Midbrain (tissue), 1 donor: ENCODE measurements around the gene DIP2C.

ENCODE experiments used
- DNase-seq: peaks from one replicate; lab custom pipeline; 2025; lab: John Stamatoyannopoulos, UW

The DIP2C gene

DNA sequence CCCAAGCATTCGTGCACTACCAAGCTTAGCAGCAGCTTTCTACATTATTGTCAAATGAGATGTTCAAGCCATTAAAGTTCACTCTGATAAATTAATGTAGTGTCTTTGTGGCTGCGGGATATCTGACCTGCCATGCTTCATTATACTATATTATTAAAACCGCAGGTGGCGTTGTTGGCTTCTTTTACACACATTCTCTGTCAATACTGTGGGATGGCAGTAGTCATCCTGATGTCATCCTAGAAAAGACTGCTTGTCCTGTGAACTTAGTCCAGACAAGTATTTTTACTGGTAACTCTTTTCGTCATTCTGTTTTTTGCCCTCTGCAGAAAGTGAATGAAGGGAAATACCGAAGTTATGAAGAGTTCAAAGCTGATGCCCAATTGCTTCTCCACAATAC is 450.4 kb downstream of the DIP2C start:
- no peak for DNase-seq

DNA sequence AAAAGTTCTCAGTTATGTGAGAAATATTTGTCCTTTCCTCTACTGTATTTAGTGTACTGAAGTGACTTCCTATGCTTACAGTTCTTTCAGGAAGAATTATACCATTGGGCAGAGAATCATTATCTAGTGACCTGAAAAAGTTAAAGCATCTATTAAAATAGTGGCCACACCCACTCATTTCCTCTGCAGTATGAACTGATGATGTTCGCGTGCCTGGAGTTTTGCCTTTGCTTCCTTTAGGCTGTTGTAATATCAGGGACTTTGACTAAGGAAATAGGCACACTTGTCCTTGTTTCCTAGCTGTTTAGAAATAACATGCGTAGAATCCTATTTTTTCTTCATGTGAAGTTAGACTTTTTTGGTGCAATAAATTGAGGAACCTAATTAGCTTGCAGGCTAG is 453.6 kb downstream of the DIP2C start:
- no peak for DNase-seq

DNA sequence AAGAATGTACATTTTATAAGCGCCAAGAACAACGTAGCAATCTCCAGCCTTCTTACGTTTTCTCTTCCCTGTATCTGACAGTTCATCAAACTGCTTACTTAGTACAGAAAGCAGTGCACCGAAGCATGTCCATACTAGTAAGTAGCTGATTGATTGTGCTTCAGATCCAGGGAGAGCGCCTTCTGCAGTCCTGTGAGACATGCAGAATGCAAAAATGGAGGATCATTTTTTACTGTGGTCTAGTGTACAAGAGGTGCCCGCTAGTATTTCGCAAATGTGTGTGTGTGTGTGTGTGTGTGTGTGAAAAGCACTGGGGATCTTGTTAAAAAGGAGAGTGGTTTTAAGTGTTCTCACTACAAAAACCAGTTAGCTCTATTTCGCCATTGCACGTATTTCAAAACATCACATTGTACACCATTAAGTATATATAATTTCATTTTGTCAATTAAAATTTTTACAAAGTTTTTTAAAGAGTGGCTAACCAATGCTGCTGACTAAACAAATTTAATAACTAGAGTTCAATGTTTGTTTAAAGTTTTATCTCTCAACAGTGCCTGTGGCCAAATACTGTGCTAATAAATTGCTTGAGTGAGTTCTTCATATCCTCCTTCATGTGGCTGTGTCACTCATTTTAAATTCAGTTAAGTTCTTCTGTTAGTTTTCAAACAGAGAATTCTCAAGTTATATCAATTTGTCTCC is 454.6 kb downstream of the DIP2C start:
- DNase-seq = no peak

DNA sequence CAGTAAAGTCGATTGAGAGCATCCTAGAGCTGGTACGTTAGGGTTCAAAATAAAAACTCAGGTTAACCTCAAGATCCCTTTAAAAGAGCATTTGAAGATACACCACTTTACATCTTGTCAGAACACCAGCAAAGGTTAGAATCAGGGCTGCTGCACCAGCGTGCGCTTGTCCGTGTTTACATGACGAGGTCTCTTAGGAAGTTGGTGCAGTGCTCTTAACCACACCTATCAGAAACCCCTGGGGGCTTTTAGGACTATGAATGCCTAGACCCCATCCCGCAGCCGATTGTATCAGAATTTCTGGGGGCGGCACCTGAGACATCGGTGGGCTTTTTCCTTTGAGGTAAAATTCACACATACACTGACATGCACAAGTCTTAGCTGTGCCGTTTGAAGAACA is 456.6 kb downstream of the DIP2C start:
- DNase-seq = no peak

DNA sequence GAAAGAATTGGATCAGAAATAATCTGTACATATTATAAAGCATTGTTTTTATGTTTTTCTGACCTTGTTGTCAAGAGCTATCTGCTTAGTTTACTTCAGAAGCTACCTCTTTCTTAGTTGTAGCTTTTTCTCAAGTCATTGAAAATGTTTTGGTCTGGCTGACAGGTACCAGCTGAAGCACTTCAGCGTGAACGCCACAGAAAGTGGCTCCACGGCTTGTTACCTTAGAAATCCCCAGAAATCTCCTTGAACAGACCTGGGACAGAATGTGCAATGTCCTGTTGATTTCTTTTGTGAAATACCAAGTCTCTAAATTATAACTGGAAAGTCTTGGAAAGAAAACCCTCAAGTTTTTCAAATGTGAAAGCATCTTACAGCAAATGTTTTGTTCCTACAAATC is 457.4 kb downstream of the DIP2C start:
- DNase-seq = no peak

DNA sequence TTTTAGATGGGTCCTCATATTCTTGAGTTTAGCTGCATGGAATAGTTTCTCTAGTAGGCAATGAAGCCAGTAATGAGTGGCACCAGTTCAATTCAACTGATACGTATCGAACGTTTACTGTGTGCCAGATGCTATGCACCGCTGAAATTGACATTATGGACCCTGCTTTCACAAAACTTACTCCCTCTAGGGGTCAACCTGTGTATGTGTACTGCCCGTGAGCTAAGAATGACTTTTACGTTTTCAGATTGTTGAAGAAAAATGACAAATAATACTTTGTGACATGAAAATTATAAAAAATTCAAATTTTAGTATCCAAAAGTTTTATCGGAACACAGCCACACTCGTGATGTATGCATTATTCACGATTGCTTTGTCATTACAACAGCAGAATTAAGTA is 458.7 kb downstream of the DIP2C start:
- DNase-seq = no peak

DNA sequence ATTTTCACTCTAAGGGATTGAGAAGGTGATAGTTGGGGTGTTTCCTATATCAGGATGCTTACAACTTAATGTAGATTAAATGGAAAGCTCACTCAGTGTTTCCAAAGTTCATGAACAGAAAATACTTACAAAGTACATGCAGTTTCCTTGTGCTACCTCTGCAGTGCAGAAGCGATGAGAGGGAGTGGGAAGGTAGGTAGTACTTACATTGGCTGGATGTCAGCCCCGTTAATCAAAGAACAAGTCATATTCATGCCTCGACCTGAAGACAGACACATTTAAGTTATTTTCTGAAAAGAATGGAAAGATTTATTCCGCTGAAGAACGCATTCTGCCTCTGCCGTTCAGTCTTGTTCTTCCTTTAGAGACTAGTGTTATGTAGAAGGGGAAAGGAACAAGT is 461.1 kb downstream of the DIP2C start:
- DNase-seq = no peak

DNA sequence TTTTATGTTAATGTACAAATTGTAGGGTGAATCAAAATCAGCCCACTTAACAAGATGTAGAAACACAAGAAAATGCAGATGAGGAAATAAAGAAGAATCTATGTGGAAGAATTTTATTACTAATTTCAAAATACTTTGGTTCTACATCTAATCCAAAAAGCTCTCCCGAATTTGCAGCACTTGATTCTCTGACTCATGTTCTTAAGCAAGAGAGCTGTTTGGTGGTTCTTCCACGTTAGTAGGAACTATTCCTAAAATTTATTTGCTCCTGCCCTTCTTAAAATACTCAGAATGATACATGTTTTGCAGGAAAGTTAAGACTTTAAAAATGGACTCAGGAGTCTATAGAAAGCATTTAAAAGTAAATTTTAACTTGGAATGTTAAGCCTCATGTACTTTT is 462.5 kb downstream of the DIP2C start:
- DNase-seq = no peak

DNA sequence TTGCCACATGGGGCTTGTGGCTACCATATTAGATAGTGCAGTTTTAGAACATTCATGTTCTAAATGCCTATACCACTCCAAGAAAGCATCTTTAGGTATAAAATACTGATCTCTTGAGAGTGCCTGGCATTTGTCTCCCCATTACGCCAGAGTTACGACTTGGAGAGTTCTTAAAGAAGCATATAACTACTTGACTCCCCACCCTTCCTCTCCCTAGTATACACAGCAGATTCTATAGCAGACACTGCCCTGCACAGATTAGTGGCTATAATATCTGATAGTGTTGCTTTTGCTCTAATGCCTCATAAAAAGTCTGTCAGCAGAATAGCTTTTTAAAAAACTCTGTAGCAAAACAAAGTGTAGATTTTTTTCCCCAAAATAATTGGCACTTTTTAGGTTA is 463.4 kb downstream of the DIP2C start:
- DNase-seq = no peak

DNA sequence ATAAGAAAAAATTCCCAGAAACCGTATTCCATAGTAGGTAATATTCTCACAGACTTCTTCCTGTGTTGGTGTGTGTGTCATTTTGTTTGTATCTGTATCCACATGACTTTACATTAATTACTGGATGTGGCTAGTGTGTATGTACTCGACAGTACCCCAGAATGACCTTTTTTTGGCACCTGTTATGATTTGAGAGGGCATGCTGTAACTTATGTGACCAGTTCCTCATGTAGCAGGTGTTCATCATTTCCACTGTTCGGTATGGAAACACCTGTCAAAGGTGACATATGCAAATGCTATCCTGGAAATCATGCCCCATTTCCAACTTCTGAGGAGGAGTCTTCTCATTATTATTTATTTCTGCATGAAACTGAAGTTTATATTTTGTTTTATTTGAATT is 464.9 kb downstream of the DIP2C start:
- DNase-seq = no peak
